SK-N-SH treated with all-trans-retinoic acid at 6 μM for 48 hours (cell line): ENCODE data around the gene SLC6A6.

Experiments used
- ATAC-seq: fragments of 200-7000 bp; cut with Tn5 transposase; 3 replicates; pipeline ENCODE4 v1.9.1; 2020; ENCODE audit warnings: mild to moderate bottlenecking, moderate library complexity
- ARNTL ChIP-seq: fragments of 450-650 bp; formaldehyde crosslinking; IDR thresholded peaks from 2 replicates; pipeline ENCODE4 v1.5.0; 2020; ENCODE audit warnings: low read depth, mild to moderate bottlenecking, moderate library complexity, borderline replicate concordance
- BACH2 ChIP-seq: fragments of 250-450 bp; sonication (Bioruptor Pico); IDR thresholded peaks from 2 replicates; pipeline ENCODE4 v1.9.0; 2021; ENCODE audit warnings: mild to moderate bottlenecking, borderline replicate concordance
- CSDC2 ChIP-seq: fragments of 250-450 bp; sonication (Bioruptor Pico); IDR thresholded peaks from 2 replicates; pipeline ENCODE4 v1.5.0; 2020; ENCODE audit warnings: mild to moderate bottlenecking, moderate library complexity
- ESRRG ChIP-seq: fragments of 250-450 bp; sonication (Bioruptor Pico); IDR thresholded peaks from 2 replicates; pipeline ENCODE4 v1.6.1; 2021; ENCODE audit warnings: mild to moderate bottlenecking
- GLIS3 ChIP-seq: fragments of 250-450 bp; sonication (Bioruptor Pico); IDR thresholded peaks from 2 replicates; pipeline ENCODE4 v1.5.0; 2020; ENCODE audit warnings: mild to moderate bottlenecking, moderate library complexity
- ISL1 ChIP-seq: fragments of 250-450 bp; sonication (Bioruptor Pico); IDR thresholded peaks from 2 replicates; pipeline ENCODE4 v2.1.2; 2022; ENCODE audit warnings: mild to moderate bottlenecking, moderate library complexity
- OSR1 ChIP-seq: fragments of 250-450 bp; sonication (Bioruptor Pico); IDR thresholded peaks from 2 replicates; pipeline ENCODE4 v1.8.0; 2022; ENCODE audit warnings: moderate library complexity, mild to moderate bottlenecking, inconsistent platforms
- PPARA ChIP-seq: fragments of 250-450 bp; sonication (Bioruptor Pico); IDR thresholded peaks from 2 replicates; pipeline ENCODE4 v1.5.0; 2020; ENCODE audit warnings: mild to moderate bottlenecking, borderline replicate concordance
- RARB ChIP-seq: fragments of 250-450 bp; sonication (Bioruptor Pico); IDR thresholded peaks from 2 replicates; pipeline ENCODE4 v1.8.0; 2021; ENCODE audit warnings: mild to moderate bottlenecking, moderate library complexity
- SNAI2 ChIP-seq: fragments of 250-450 bp; sonication (Bioruptor Pico); IDR thresholded peaks from 2 replicates; pipeline ENCODE4 v1.5.0; 2020; ENCODE audit warnings: mild to moderate bottlenecking, moderate library complexity
- TCF4 ChIP-seq: fragments of 250-450 bp; sonication (Bioruptor Pico); IDR thresholded peaks from 2 replicates; pipeline ENCODE4 v1.8.0; 2021; ENCODE audit warnings: mild to moderate bottlenecking, moderate library complexity, borderline replicate concordance
- TOX ChIP-seq: fragments of 250-450 bp; sonication (Bioruptor Pico); IDR thresholded peaks from 2 replicates; pipeline ENCODE4 v1.8.0; 2021; ENCODE audit warnings: mild to moderate bottlenecking, moderate library complexity, borderline replicate concordance
- ZC3H10 ChIP-seq: fragments of 250-450 bp; sonication (Bioruptor Pico); IDR thresholded peaks from 2 replicates; pipeline ENCODE4 v1.5.1; 2021; ENCODE audit warnings: mild to moderate bottlenecking, moderate library complexity
- ZFP3 ChIP-seq: fragments of 250-450 bp; sonication (Bioruptor Pico); IDR thresholded peaks from 2 replicates; pipeline ENCODE4 v1.5.0; 2020; ENCODE audit warnings: mild to moderate bottlenecking, moderate library complexity
- ZFP30 ChIP-seq: fragments of 450-650 bp; formaldehyde crosslinking; IDR thresholded peaks from 2 replicates; pipeline ENCODE4 v1.5.0; 2022; ENCODE audit warnings: mild to moderate bottlenecking, moderate library complexity
- ZNF565 ChIP-seq: fragments of 450-650 bp; formaldehyde crosslinking; conservative IDR thresholded peaks from 2 replicates; pipeline ENCODE4 v1.5.0; 2020; ENCODE audit warnings: low read depth, mild to moderate bottlenecking, moderate library complexity
- ZNF70 ChIP-seq: fragments of 450-650 bp; formaldehyde crosslinking; IDR thresholded peaks from 2 replicates; pipeline ENCODE4 v1.5.0; 2020; ENCODE audit warnings: mild to moderate bottlenecking, moderate library complexity
- TF ChIP-seq, protein P1 (sequence below): fragments of 250-450 bp; sonication (Bioruptor Pico); IDR thresholded peaks from 2 replicates; pipeline ENCODE4 v1.8.0; 2020; ENCODE audit warnings: mild to moderate bottlenecking, moderate library complexity, borderline replicate concordance
- TF ChIP-seq, protein P2 (sequence below): fragments of 250-450 bp; sonication (Bioruptor Pico); IDR thresholded peaks from 2 replicates; pipeline ENCODE4 v1.5.1; 2020; ENCODE audit warnings: low read depth, mild to moderate bottlenecking, moderate library complexity
- TF ChIP-seq, protein P3 (sequence below): fragments of 250-450 bp; sonication (Bioruptor Pico); IDR thresholded peaks from 2 replicates; pipeline ENCODE4 v1.8.0; 2021; ENCODE audit warnings: low read depth, mild to moderate bottlenecking, moderate library complexity, borderline replicate concordance
- TF ChIP-seq, protein P4 (sequence below): fragments of 250-450 bp; sonication (Bioruptor Pico); IDR thresholded peaks from 2 replicates; pipeline ENCODE4 v1.5.0; 2020; ENCODE audit warnings: mild to moderate bottlenecking, moderate library complexity

The SLC6A6 gene

DNA sequence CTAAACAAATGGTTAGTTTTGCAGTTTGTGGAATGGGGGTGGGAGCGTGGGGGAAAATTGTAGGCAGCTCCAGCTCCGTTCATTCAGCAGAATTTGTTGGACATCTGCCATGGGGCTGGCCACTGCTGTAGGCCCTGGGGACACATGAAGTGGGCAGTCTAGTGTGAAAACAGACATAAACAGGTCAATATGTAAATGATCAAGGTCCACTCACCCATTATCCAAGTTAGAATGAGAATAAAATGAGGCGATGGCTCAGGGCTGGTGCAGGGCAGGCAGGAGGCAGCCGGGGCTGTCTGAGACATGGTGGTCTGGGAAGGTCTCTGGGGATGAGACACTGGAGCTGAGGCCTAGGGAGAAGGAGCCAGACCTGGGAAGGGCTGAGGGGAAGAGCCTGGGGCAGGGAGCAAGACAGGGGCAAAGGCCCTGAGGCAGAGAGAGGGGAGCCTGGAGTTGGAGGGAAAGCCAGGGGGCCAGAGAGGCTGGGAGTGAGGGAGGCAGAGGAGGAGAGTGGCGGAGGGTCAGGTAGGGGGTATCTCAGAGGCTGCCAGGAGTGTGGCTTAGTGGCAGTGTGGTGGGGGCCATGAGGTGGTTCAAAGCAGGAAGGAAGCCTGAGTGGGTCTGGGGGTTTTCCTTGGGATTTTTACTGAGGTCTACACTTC lies 6.2 kb upstream of the SLC6A6 start (continued):
- no peak for TF ChIP-seq ZNF70 (CRISPR knock-in tag)
- TF ChIP-seq PPARA (CRISPR knock-in tag): no peak
- TF ChIP-seq ZFP30 (CRISPR knock-in tag): no peak
- TF ChIP-seq ISL1 (CRISPR knock-in tag): no peak
- no peak for TF ChIP-seq BACH2 (CRISPR knock-in tag)
- TF ChIP-seq GLIS3: no peak

DNA sequence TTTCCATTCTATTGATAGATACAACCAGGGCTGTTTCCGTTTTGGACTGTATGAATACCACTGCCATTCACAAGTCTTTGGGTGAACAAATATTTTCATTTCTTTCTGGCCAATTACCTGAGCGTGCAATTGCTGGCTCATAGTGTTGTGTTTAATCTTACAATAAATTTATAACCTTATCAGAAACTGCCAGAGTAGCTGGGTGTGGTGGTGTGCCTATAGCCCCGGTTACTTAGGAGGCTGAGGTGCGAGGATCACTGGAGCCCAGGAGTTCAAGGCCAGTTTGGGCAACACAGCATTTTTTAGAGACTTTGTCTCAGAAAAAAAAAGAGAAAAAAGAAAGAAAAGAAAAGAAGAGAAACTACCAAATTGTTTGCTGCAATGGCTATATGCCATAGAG lies 5.4 kb upstream of the SLC6A6 start:
- ATAC-seq: no peak
- TF ChIP-seq SNAI2 (CRISPR knock-in tag) (no peak), OSR1 (CRISPR knock-in tag) (no peak), ISL1 (CRISPR knock-in tag) (no peak), TCF4 (no peak), ARNTL (CRISPR knock-in tag) (no peak), RARB (no peak), ZFP3 (CRISPR knock-in tag) (no peak), PPARA (CRISPR knock-in tag) (no peak), CSDC2 (no peak), ZNF70 (CRISPR knock-in tag) (no peak), ZC3H10 (CRISPR knock-in tag) (no peak), ZNF565 (CRISPR knock-in tag) (no peak), ESRRG (CRISPR knock-in tag) (no peak)
- TF ChIP-seq, protein P1, sequence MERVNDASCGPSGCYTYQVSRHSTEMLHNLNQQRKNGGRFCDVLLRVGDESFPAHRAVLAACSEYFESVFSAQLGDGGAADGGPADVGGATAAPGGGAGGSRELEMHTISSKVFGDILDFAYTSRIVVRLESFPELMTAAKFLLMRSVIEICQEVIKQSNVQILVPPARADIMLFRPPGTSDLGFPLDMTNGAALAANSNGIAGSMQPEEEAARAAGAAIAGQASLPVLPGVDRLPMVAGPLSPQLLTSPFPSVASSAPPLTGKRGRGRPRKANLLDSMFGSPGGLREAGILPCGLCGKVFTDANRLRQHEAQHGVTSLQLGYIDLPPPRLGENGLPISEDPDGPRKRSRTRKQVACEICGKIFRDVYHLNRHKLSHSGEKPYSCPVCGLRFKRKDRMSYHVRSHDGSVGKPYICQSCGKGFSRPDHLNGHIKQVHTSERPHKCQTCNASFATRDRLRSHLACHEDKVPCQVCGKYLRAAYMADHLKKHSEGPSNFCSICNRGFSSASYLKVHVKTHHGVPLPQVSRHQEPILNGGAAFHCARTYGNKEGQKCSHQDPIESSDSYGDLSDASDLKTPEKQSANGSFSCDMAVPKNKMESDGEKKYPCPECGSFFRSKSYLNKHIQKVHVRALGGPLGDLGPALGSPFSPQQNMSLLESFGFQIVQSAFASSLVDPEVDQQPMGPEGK (CRISPR knock-in tag): no peak
- TF ChIP-seq, protein P2, sequence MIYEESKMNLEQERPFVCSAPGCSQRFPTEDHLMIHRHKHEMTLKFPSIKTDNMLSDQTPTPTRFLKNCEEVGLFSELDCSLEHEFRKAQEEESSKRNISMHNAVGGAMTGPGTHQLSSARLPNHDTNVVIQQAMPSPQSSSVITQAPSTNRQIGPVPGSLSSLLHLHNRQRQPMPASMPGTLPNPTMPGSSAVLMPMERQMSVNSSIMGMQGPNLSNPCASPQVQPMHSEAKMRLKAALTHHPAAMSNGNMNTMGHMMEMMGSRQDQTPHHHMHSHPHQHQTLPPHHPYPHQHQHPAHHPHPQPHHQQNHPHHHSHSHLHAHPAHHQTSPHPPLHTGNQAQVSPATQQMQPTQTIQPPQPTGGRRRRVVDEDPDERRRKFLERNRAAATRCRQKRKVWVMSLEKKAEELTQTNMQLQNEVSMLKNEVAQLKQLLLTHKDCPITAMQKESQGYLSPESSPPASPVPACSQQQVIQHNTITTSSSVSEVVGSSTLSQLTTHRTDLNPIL: no peak
- TF ChIP-seq, protein P3, sequence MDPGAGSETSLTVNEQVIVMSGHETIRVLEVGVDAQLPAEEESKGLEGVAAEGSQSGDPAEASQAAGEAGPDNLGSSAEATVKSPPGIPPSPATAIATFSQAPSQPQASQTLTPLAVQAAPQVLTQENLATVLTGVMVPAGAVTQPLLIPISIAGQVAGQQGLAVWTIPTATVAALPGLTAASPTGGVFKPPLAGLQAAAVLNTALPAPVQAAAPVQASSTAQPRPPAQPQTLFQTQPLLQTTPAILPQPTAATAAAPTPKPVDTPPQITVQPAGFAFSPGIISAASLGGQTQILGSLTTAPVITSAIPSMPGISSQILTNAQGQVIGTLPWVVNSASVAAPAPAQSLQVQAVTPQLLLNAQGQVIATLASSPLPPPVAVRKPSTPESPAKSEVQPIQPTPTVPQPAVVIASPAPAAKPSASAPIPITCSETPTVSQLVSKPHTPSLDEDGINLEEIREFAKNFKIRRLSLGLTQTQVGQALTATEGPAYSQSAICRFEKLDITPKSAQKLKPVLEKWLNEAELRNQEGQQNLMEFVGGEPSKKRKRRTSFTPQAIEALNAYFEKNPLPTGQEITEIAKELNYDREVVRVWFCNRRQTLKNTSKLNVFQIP (CRISPR knock-in tag): no peak

DNA sequence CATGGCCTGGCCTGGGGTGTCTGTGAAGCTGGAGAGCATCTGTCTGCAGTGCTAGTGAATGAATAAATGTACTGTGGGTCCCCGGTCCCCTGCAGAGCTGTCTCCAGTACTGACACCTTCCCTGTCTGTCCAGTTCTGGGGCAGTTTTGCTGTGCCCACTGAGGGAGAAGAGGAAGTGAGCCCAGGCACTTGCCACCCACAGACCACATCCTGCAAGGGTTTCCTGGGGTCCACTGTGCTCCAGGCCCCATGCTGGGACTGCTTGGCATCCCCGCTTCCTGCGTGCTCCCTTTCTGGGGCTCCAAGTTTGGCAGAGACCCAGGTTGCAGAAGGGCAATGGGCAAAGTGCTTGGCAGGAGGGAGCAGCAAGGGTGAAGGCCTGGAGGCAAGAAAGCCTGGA lies 4.9 kb upstream of the SLC6A6 start:
- no peak for ATAC-seq
- TF ChIP-seq PPARA (CRISPR knock-in tag): no peak
- no peak for TF ChIP-seq ZNF70 (CRISPR knock-in tag)
- no peak for TF ChIP-seq TOX (CRISPR knock-in tag)
- no peak for TF ChIP-seq TCF4
- TF ChIP-seq SNAI2 (CRISPR knock-in tag): no peak
- no peak for TF ChIP-seq RARB
- TF ChIP-seq, protein P4, sequence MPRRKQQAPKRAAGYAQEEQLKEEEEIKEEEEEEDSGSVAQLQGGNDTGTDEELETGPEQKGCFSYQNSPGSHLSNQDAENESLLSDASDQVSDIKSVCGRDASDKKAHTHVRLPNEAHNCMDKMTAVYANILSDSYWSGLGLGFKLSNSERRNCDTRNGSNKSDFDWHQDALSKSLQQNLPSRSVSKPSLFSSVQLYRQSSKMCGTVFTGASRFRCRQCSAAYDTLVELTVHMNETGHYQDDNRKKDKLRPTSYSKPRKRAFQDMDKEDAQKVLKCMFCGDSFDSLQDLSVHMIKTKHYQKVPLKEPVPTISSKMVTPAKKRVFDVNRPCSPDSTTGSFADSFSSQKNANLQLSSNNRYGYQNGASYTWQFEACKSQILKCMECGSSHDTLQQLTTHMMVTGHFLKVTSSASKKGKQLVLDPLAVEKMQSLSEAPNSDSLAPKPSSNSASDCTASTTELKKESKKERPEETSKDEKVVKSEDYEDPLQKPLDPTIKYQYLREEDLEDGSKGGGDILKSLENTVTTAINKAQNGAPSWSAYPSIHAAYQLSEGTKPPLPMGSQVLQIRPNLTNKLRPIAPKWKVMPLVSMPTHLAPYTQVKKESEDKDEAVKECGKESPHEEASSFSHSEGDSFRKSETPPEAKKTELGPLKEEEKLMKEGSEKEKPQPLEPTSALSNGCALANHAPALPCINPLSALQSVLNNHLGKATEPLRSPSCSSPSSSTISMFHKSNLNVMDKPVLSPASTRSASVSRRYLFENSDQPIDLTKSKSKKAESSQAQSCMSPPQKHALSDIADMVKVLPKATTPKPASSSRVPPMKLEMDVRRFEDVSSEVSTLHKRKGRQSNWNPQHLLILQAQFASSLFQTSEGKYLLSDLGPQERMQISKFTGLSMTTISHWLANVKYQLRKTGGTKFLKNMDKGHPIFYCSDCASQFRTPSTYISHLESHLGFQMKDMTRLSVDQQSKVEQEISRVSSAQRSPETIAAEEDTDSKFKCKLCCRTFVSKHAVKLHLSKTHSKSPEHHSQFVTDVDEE (CRISPR knock-in tag): no peak
- no peak for TF ChIP-seq GLIS3
- TF ChIP-seq ZNF565 (CRISPR knock-in tag): no peak
- TF ChIP-seq, protein P3 (CRISPR knock-in tag): no peak
